Measurements from ENCODE around the gene ANKRD10.

- no peak for TF ChIP-seq EZH2phosphoT487 (conservative IDR thresholded peaks at IDR 0.05; ENCODE audit: low read length)
- TF ChIP-seq, protein P1, sequence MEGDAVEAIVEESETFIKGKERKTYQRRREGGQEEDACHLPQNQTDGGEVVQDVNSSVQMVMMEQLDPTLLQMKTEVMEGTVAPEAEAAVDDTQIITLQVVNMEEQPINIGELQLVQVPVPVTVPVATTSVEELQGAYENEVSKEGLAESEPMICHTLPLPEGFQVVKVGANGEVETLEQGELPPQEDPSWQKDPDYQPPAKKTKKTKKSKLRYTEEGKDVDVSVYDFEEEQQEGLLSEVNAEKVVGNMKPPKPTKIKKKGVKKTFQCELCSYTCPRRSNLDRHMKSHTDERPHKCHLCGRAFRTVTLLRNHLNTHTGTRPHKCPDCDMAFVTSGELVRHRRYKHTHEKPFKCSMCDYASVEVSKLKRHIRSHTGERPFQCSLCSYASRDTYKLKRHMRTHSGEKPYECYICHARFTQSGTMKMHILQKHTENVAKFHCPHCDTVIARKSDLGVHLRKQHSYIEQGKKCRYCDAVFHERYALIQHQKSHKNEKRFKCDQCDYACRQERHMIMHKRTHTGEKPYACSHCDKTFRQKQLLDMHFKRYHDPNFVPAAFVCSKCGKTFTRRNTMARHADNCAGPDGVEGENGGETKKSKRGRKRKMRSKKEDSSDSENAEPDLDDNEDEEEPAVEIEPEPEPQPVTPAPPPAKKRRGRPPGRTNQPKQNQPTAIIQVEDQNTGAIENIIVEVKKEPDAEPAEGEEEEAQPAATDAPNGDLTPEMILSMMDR (IDR thresholded peaks at IDR 0.05; ENCODE audit: insufficient read depth, low read length, poor library complexity, severe bottlenecking), result no peak
Observed at GRCh38 chr13:110904748-110905147, 10.1 kb downstream of the ANKRD10 start.
